Measurements from ENCODE around the gene ARHGDIA.

Gene ARHGDIA

GRCh38 chr17:81888105-81888987, 17.2 kb upstream of the ARHGDIA start:
- DNase-seq: no peak

GRCh38 chr17:81885869-81886548, 14.9 kb upstream of the ARHGDIA start:
- peak; percentile 83 for DNase-seq

GRCh38 chr17:81885454-81885853, 14.3 kb upstream of the ARHGDIA start:
- no peak for DNase-seq

- DNase-seq: no peak
These were observed 13.8 kb upstream of the ARHGDIA start for GRCh38 chr17:81884968-81885367.

GRCh38 chr17:81884520-81884919, 13.4 kb upstream of the ARHGDIA start:
- no peak for DNase-seq

GRCh38 chr17:81879121-81879520, 8.0 kb upstream of the ARHGDIA start:
- DNase-seq: no peak

GRCh38 chr17:81878294-81878693, 7.2 kb upstream of the ARHGDIA start:
- no peak for DNase-seq

GRCh38 chr17:81877569-81877968, 6.4 kb upstream of the ARHGDIA start:
- no peak for DNase-seq

- peak; percentile 78 for DNase-seq
These were observed 472 bp upstream of the ARHGDIA start for GRCh38 chr17:81871387-81872230.

- DNase-seq: peak; percentile 15
These were observed 781 bp downstream of the ARHGDIA start for GRCh38 chr17:81870131-81870980.

GRCh38 chr17:81869221-81870130, 1.7 kb downstream of the ARHGDIA start:
- peak; percentile 23 for DNase-seq

GRCh38 chr17:81868674-81869220, 2.4 kb downstream of the ARHGDIA start:
- no peak for DNase-seq

- DNase-seq: no peak
These were observed 3.0 kb downstream of the ARHGDIA start for GRCh38 chr17:81867991-81868673.

GRCh38 chr17:81867170-81867990, 3.8 kb downstream of the ARHGDIA start:
- DNase-seq: peak; percentile 61

GRCh38 chr17:81866440-81867169, 4.5 kb downstream of the ARHGDIA start:
- DNase-seq: no peak

- no peak for DNase-seq
These were observed 5.3 kb downstream of the ARHGDIA start for GRCh38 chr17:81865733-81866439.

GRCh38 chr17:81865358-81865732, 5.8 kb downstream of the ARHGDIA start:
- DNase-seq: no peak
